ENCODE results near the gene MYO5B. TPM values are rescaled to one million over a fixed set of nuclear protein-coding genes. Genes with fewer than 3 reads are reported as not detected.

The MYO5B gene
- total RNA-seq, 2 experiments from 2014 or later = not detected

- no TSS peak for BruUV-seq (replicated peaks)
- H3K4me1 ChIP-seq (ENCODE audit: insufficient read depth, low read length, poor library complexity, severe bottlenecking) = peaks cover 19% of the 10 kb centered on the region
- H3K9me3 ChIP-seq (ENCODE audit: low read length) = no peaks in the 10 kb centered on the region
- no peak overlapping the region for H3K4me3 ChIP-seq (ENCODE audit: low read depth, low read length, poor library complexity, severe bottlenecking)
- no peak for DNase-seq (ENCODE audit: low spot score)
- H3K27ac ChIP-seq (ENCODE audit: low read depth, low read length, poor library complexity, severe bottlenecking) = no peak overlapping the region
- TF ChIP-seq CTCF (conservative IDR thresholded peaks at IDR 0.05; ENCODE audit: low read length) = no peak
- no peak for TF ChIP-seq EZH2phosphoT487 (IDR thresholded peaks at IDR 0.05; ENCODE audit: borderline replicate concordance, low read depth, low read length)
- H3K79me2 ChIP-seq (ENCODE audit: insufficient read depth, low read depth, low read length) = no peaks in the 10 kb centered on the region
- H3K4me2 ChIP-seq (ENCODE audit: low read length) = no peak overlapping the region
- H4K20me1 ChIP-seq (ENCODE audit: insufficient read depth, low read length) = no peaks in the 10 kb centered on the region
- H2AFZ ChIP-seq (ENCODE audit: low read length) = no peak overlapping the region
- H3K36me3 ChIP-seq (ENCODE audit: insufficient read depth, low read length) = peaks cover 66% of the 10 kb centered on the region
- CTCF ChIA-PET (ENCODE audit: unreplicated experiment) = no interaction called here
- POLR2A ChIA-PET = no interaction called here
- no peaks in the 10 kb centered on the region for H3K9me2 ChIP-seq (ENCODE audit: insufficient read depth, low read length)
- intact Hi-C loops (cut with micrococcal nuclease; ENCODE audit: unreplicated experiment) = no loop called here
Measured at GRCh38 chr18:49788327-49788898, 406.5 kb downstream of the MYO5B start.

- H3K79me2 ChIP-seq (ENCODE audit: insufficient read depth, low read depth, low read length) = no peaks in the 10 kb centered on the region
- peaks cover 19% of the 10 kb centered on the region for H3K4me1 ChIP-seq (ENCODE audit: insufficient read depth, low read length, poor library complexity, severe bottlenecking)
- DNase-seq (ENCODE audit: low spot score) = no peak
- H3K27ac ChIP-seq (ENCODE audit: low read depth, low read length, poor library complexity, severe bottlenecking) = peak overlapping the region; percentile 25
- no peaks in the 10 kb centered on the region for H3K9me3 ChIP-seq (ENCODE audit: low read length)
- no peak overlapping the region for H3K4me3 ChIP-seq (ENCODE audit: low read depth, low read length, poor library complexity, severe bottlenecking)
- H4K20me1 ChIP-seq (ENCODE audit: insufficient read depth, low read length) = no peaks in the 10 kb centered on the region
- ChIA-PET CTCF (ENCODE audit: unreplicated experiment) (no interaction called here), POLR2A (no interaction called here)
- H3K9me2 ChIP-seq (ENCODE audit: insufficient read depth, low read length) = no peaks in the 10 kb centered on the region
- intact Hi-C loops (cut with micrococcal nuclease; ENCODE audit: unreplicated experiment) = no loop called here
- BruUV-seq (replicated peaks) = no TSS peak
- TF ChIP-seq EZH2phosphoT487 (IDR thresholded peaks at IDR 0.05; ENCODE audit: borderline replicate concordance, low read depth, low read length) = no peak
- TF ChIP-seq CTCF (conservative IDR thresholded peaks at IDR 0.05; ENCODE audit: low read length) = no peak
- H3K4me2 ChIP-seq (ENCODE audit: low read length) = peak overlapping the region; percentile 39; the same call in 1 of the 2 replicates
- H2AFZ ChIP-seq (ENCODE audit: low read length) = no peak overlapping the region
- H3K36me3 ChIP-seq (ENCODE audit: insufficient read depth, low read length) = peaks cover 65% of the 10 kb centered on the region
Measured at GRCh38 chr18:49786019-49786720, 408.8 kb downstream of the MYO5B start.
